T47D (cell line): Measurements from ENCODE around the gene TEX2.
"Not testable (repeated sequence)": the region's sequence is repeated elsewhere in the genome, so short reads cannot be mapped to it uniquely, and the experiment has no call there.

ENCODE experiments used
- DNase-seq, 2 experiments: peaks; one replicate each; pipeline versions ENCODE4 v3.0.0 to v3.0.0-alpha.2; 2011 to 2012; ENCODE audit warnings: low read depth in 1 of 2, low spot score in 1 of 2
- JUND ChIP-seq: IDR thresholded peaks from 2 replicates; pipeline ENCODE4 v1.6.1; 2012; ENCODE audit warnings: low read depth
- in situ Hi-C: cut with HindIII; loops from 2 replicates; pipeline ENCODE4 v1.10.0; 2016; ENCODE audit warnings: low sequenced_read_pairs, low pct_unique_long_range_greater_than_20kb

Gene TEX2

GRCh38 chr17:64225410-64225809, 37.6 kb downstream of the TEX2 start:
- TF ChIP-seq JUND, result no peak
- no peak for DNase-seq
- in situ Hi-C loops, result no loop called here

- TF ChIP-seq JUND, result no peak
- in situ Hi-C loops, result no loop called here
- DNase-seq, result no peak
Observed at GRCh38 chr17:64223931-64224629, 39.0 kb downstream of the TEX2 start.

GRCh38 chr17:64223283-64223682, 39.8 kb downstream of the TEX2 start:
- in situ Hi-C loops, result no loop called here
- TF ChIP-seq JUND, result no peak

GRCh38 chr17:64221679-64222078, 41.4 kb downstream of the TEX2 start:
- in situ Hi-C loops, result no loop called here
- TF ChIP-seq JUND, result no peak
- DNase-seq, result no peak

More at GRCh38 chr17:64223283-64223682, 39.8 kb downstream of the TEX2 start:
- no peak for DNase-seq

- in situ Hi-C loops, result not testable (repeated sequence)
- DNase-seq, result peak in 1 of 2 experiments; percentile 60
Observed at GRCh38 chr17:64220604-64221003, 42.5 kb downstream of the TEX2 start.

- DNase-seq, result no peak
- in situ Hi-C loops, result no loop called here
- TF ChIP-seq JUND, result no peak
Observed at GRCh38 chr17:64219571-64219970, 43.5 kb downstream of the TEX2 start.

GRCh38 chr17:64218066-64218465, 45.0 kb downstream of the TEX2 start:
- in situ Hi-C loops, result no loop called here

GRCh38 chr17:64217249-64217691, 45.8 kb downstream of the TEX2 start:
- no peak for DNase-seq
- in situ Hi-C loops, result no loop called here
- TF ChIP-seq JUND, result no peak

More at GRCh38 chr17:64218066-64218465, 45.0 kb downstream of the TEX2 start:
- DNase-seq, result no peak
- no peak for TF ChIP-seq JUND

- TF ChIP-seq JUND, result no peak
- in situ Hi-C loops, result no loop called here
- peak in 1 of 2 experiments; percentile 67 for DNase-seq
Observed at GRCh38 chr17:64216338-64217248, 46.5 kb downstream of the TEX2 start.

- no peak for TF ChIP-seq JUND
- DNase-seq, result peak in 1 of 2 experiments; percentile 23
- in situ Hi-C loops, result no loop called here
Observed at GRCh38 chr17:64216000-64216337, 47.1 kb downstream of the TEX2 start.

- no peak for DNase-seq
- TF ChIP-seq JUND, result no peak
- in situ Hi-C loops, result no loop called here
Observed at GRCh38 chr17:64214950-64215349, 48.1 kb downstream of the TEX2 start.

- DNase-seq, result no peak
- no peak for TF ChIP-seq JUND
- in situ Hi-C loops, result no loop called here
Observed at GRCh38 chr17:64213995-64214811, 48.9 kb downstream of the TEX2 start.
